GM18511 (cell line): ENCODE data around the gene SHC4.

Source experiments
- ATAC-seq: cut with Tn5 transposase; IDR thresholded peaks from one replicate; pipeline ENCODE4 v1.9.1; 2021; ENCODE audit warnings: mild to moderate bottlenecking, moderate library complexity; ENCODE audit not compliant: unreplicated experiment

The SHC4 gene, protein sequence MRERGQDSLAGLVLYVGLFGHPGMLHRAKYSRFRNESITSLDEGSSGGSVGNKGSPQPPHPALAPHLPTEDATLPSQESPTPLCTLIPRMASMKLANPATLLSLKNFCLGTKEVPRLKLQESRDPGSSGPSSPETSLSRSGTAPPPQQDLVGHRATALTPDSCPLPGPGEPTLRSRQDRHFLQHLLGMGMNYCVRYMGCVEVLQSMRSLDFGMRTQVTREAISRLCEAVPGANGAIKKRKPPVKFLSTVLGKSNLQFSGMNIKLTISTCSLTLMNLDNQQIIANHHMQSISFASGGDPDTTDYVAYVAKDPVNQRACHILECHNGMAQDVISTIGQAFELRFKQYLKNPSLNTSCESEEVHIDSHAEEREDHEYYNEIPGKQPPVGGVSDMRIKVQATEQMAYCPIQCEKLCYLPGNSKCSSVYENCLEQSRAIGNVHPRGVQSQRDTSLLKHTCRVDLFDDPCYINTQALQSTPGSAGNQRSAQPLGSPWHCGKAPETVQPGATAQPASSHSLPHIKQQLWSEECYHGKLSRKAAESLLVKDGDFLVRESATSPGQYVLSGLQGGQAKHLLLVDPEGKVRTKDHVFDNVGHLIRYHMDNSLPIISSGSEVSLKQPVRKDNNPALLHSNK

DNA sequence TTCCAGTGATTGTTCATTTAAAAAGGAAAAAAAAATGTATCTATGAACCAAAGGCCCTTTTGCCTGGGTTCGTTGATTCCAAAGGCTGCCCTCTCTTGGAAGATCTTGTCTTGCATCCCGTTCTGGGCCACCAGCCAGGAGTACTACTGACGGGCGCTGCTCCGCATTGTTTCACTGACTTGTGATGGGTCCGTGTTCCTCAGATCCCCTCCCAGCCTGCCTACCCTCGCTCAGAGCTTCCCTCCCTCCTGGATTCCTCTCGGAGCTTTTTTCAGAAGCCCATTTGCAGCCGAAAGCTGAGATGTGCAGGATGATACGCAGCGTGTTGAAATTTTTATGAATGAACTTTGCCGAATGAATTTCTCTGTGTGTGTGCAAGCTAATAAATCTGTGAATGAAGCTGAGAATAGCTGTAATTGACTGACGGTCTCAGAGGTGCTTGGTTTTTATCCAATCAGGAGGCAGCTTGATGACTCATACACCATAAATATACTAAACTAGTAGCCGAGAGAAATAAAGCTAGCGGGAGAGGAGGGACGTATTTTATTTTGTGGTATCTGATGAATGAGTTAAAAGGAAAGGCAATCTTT is at the start of gene SHC4:
TSS of gene SHC4 (minus strand) at position 396 of the 590 bp plus-strand sequence. CDS start 904 bp downstream, outside the sequence.
- peak; percentile 49 for ATAC-seq

DNA sequence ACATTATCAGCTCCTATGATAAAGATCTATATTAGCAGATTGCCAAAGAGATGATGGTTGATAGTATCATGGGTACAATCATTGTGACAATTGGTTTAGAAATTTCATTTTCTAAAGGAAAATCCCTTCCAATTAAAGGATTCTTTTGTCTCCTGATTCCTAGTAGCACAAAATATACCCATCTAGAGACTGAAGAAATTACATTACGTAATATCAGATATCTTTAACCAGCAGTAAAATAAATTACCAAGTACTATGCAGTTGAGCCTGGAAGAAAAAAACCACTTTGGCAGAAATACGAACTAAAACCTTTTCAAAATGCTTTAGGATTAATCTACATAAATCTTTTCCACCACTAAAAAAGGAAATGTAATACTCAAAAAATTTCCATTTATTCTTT is 35.6 kb upstream of the SHC4 start:
- no peak for ATAC-seq

DNA sequence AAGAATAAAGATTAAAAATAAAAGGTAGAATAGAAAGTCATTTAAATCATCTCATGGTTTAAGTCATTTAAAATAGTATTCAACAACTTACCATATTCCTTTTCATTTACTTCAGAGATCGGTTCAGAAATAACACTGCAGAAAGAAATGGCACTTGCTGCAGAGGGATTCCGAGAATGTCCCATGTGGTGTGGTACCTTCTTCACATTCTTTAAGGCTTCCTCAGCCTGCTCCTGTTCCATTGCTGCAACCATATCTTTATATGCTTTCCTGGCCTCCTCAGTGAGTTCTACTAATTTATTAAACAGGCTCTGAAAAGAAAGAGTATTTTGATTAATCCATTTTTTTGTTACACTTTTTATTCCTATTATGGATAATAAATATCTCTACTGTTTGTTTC is 32.6 kb upstream of the SHC4 start:
- ATAC-seq: no peak

DNA sequence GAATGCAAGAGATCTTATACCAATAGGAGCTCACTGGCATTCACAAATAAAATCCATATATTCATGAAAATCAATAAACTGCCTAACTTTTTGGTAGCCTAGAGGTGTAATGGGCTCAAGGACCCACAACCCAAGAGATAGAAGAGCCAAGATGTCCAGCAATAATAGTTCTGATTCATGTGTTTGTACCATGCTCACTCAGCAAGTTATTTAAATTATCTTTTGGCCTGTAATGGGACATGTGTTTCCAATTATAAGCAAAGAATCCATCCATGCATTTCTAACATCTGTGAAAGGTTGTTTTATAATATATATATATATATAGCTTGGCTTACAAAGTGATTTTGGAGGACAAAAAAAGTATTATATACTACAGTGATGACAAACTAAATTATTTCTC is 29.7 kb upstream of the SHC4 start:
- ATAC-seq: no peak

DNA sequence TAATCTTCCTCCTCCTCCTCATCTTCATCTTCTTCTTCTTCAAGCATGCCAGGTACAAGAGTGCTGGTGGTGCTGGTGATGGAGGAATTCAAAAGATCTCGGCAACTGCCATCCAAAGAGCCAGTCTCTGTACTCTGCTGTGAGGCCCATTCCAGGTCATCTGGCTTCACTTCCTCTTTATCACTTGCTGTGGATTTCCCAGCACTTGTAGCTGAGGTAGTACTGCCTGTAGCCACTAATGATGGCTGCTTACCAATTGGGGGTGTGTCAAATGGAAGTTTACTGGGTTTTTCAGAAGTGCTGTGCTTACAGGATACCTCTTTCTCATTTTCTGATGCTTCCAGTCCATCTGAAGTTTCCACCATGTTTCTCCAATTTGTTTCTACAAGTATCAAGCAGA is 28.8 kb upstream of the SHC4 start:
- peak; percentile 84 for ATAC-seq

DNA sequence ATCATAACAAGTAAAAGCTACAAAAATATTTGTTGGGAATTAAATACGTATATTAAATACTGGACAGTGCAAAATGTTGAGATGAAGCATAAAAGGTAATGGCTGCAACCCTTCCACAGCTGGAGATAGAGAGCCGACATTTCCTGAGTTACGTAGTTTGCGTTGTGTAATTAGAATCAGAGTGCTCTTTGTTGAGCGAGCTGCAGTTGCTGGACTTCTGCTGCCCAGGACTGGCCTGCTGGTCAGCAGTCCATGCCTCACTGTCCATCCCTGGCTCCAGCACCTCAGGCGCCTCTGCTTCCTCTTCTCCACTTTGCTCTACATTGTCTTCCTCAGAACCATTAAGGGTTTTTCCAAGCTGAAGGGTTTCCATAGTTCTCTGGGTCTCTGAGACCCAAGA is 28.4 kb upstream of the SHC4 start:
- no peak for ATAC-seq

DNA sequence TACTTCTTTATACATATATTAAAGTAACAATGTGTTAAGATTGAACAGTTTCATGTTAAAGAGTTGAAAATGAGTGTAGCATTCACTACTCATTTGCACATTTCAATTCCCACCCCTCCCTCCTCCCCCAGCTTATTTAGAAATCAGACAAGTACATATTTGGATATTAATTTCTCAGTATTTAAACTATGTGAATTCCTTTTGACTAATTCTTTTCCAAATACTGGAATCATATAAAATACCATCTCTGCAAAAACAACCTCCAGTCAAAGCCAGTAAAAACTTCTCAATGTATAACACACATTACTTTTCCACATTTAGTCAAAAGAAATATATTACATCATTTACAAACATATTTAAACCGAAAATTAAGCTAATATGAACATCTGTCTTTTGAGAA is 25.5 kb upstream of the SHC4 start:
- ATAC-seq: no peak

DNA sequence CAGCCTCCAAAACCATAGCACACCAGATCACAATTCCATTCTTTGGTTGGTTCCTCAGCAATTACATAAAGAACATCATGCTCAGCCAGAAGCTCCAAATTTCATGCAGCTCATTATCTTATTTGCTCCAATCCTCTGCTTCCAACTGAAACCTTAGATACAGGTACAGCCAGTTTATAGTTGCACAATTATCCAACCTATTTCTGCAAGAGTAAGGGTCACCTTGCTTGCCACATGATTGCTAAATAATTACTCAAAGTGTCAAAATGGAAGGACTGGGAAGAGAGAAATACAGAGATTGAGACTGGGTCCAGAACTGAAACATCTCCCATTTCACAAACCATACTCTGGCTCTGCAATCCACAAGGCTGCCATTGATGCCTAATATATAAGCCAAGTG is 23.4 kb upstream of the SHC4 start:
- ATAC-seq: no peak

DNA sequence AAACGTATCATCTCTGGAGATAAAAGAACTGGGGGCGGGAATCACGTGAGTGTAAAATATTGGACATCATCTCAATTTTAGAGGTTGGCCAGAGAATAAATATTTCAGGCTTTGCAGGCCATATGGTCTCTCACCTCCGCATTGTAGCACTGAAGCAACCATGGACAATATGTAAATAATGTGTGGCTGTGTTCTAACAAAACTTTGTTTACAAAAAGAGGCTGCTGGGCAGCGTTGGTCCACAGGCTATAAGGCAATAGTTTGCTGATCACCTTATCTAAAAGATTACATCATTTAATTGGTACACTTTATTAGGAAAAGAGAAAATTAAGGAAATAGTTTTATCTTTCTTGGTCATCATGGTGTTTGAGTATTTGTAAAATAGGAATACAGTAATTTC is 22.5 kb upstream of the SHC4 start:
- no peak for ATAC-seq

DNA sequence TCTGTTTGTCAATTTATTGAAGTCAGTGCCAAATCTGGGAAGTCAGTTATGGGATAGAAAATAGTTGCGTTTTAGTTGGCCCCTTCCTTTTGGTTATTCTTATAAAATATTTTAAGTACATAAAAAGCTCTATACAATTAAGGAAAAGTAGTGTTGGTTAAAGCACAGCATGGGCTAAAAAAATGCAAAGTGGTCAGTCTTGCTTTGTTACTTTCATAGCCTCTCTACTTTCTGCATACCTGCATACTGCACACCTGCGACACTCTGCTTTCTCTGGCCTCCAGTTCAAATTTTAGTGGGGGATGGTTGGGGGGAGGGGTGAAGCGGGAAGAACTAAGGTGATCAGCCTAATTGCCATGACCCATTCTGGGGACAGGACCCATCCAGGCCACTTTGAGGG is 21.8 kb upstream of the SHC4 start:
- no peak for ATAC-seq

DNA sequence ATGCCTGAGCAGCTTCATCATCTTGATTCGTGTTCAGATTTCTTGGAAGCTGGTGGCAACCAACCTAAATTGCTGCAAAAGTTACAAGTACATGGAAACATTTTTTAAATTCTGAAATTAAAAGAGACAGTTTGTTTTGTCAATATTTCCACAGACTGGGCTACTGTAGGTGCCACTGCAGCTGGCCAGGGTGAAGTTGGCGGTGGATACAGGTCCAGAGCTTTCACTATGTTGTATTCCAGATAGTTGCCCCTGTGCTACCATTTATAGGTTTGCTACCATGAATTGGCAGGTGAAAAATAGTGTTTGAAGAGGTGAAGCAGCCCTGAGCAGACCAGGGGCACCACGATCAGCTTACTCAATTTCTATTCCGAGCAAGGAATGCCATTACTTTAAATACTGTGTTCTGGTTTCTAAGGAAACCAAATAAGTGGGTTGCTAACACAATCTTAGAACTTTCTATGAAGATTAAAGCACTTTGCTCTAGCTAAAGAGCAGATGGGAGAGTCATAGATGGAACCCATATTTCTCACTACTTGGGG is 21.2 kb upstream of the SHC4 start:
- no peak for ATAC-seq

DNA sequence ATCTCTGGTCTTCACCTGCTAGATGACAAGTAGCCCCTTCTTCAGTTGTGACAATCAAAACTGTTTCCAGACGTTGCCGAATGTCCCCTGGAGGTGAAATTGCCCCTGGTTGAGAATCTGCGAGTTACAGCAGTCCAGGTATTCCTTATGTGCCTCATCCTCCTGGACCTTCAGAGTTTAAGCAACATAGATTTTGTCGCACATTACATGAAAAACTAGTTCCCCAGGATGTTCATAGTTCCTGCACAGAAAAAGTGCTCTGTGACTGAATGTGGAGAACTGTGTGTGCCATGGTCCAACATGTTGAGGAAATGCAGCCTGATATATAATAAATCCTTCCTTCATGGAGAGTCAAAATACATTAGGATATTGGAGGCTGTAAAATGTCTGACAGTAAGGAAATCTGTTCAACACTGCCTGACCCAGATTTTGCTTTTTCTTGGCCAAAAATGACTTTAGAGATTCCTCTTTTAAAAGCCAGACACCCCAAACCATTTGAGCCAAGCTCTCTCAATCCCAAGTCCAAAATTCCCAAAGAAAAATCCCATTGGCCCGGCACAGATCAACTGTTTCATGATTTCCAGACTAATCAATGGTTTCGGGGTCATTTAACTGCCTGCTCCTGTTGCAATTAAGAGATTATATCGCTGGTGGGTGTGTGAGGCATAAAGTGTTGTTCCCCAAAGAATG is 20.4 kb upstream of the SHC4 start:
- ATAC-seq: no peak

DNA sequence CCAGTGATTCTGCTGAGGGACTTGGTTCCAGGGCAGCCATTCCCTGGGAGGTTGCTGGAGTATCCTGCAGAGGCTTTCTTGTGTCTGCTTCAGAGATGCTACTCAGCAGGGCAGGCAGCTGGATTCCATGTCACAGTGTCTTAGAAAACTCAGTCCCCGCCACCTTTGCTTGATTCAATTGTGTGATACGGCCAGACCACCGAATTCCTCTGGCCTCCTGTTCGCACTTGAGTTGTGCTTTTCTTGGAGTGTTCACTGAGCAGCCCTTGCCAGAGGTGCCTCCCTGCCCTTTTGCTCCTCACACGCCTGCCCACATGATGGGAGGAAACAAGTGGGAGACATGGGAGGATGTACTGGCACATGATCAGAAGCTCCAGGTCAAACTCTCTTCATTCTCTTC is 19.6 kb upstream of the SHC4 start:
- no peak for ATAC-seq

DNA sequence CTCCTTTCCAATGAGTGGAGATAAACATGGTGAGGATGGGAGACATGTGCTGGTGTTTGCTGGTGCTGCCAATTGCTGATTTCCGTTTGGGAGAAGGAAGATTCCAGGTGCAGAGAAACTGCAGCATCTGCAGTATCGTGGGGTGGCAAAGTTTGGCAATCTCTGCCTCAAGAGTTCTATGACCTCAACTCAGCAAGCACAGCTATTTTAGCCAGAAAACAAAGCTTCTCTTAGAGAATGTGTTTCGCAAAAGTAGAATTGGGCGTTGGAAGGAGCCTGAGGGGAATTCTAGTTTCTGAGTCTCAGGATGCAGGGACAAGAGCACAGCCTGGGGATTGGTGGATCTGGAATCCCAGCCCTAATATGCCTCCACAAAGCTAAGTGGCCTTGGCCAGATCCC is 18.2 kb upstream of the SHC4 start:
- no peak for ATAC-seq

DNA sequence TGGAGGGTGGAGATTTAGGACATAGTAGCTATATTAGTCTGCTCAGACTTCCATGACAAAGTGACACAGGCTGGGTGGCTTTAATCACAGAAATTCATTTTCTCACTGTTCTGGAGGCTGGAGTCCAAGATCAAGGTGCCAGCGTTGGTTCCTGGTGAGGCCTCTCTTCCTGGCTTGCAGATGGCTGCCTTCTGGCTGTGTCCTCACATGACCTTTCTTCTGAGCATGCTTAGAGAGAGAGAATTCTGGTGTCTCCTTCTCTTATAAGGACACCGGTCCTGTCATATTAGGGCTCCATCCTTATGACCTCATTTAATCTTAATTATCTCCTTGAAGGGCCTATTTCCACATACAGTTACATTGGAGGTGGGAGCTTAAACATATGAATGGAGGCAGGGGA is 14.9 kb upstream of the SHC4 start:
- ATAC-seq: no peak

DNA sequence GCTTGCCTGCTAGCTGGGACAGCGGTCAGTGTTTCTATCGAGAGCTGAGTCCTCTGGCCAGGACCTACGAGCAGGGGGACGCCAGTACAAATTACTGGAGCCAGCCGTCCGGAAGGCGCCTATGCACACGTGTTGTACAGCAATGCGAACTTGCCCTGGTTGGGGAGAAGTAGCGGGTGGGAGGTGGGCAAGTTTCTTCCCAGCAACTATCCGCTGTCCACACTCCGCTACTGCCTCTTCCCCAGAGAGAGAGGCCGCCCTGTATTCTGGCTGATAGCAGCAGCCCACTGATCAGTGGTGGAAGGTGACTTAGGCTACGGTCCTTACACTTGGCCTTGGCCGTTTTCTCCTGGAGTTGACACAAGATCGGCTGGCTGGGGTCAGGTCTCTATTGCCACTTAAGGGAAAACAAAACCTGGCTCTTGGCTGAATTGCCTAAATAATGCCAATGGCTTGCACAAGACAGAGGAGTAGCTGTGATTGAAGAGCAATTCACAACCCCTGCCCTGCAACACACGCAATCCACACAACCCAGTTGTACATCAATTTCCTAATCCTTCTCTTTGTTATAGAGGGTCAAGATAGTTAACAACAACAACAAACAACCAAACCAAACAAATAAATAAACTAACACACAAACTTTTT is 12.8 kb upstream of the SHC4 start:
- no peak for ATAC-seq

DNA sequence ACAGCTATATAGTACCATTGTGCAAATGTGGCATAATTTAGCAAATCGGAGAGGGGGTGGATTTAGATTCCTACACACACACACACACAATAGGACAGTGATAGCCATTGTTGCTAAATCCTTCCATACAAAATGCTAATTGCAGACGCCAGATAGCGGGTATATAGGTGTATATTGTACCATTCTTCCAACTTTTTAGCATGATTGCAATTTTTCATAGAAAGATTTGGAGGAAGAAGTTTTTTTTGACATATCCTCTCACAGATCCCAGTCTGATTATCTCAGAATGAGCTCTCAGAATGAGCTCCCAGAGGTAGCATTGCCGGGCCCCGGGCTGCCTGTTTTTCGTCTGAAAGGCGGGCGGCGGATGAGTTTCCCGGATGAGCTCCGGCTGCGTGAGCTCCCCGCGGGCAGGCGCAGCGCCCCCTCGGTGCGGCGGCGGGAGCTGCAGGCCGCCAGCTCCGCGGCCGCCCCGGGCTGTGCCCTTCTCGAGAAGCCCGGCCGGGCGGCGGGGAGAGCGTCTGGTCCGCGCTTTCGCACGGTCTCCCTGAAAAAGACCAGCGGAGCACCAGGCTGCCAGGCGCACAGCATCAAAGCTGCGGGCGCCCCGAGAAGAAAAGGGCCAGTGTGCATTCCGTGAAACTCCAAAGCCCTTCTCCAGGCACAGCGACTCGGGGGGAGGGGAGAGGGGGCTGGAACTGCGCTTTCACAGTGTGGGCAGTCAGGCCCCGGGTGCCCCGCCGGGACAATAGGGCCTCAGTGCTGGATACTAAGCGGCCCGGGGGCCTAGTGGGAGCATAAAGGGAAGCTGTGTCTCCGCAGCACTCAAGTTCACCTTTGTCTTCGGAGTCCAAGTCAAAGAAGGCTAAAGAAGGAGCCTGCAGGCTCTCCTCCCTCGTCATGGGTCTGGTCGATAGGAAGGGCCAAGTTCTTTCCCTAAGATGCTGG is 12.0 kb upstream of the SHC4 start:
- ATAC-seq: peak; percentile 97

DNA sequence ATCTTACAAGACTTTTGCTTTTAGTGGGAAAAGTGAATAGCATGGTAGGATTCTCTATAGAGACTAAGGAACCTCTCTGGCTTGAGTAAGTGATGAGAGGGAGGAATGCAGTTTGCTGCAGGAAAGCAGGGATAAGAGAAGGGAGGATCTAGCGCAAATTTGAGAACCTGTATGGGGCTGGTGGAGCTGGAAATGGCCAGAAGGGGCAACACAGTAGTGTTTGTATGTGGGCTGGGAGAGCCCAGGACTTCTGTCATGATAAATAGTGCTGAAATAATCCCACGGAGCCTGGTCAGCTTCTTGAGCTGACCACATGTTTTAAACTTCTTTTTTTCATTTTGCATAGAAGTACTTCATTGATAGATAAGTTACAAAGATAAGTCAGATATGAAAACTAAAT is 11.2 kb upstream of the SHC4 start:
- ATAC-seq: no peak

DNA sequence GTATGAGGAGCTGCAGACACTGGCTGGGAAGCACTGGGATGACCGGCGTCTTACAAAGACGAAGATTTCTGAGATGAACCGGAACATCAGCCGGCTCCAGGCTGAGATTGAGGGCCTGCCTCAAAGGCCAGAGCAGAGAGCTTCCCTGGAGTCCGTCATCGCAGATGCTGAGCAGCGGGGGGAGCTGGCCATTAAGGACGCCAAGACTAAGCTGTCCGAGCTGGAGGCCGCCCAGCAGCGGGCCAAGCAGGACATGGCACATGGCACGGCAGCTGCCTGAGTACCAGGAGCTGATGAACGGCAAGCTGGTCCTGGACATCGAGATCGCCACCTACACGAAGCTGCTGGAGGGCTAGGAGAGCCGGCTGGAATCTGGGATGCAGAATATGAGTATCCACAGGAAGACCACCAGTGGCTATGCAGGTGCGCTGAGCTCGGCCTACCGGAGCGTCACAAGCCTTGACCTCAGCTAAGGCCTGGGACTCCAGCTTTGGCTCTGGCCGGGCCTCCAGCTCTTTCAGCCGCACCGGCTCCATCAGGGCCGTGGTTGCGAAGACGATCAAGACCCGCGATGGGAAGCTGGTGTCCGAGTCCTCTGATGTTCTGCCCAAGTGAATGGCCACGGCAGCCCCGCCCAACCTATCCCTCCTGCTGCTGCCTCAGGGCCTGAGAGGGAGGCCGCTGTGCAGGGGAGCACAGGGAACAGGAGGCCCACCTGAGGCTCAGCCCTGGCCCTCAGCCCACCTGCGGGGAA is 9.2 kb upstream of the SHC4 start:
- no peak for ATAC-seq
